HCT116 (cell line): Measurements from ENCODE around the gene NKPD1.
A peak's percentile ranks its signal among the peaks of the same experiment; 100 is the strongest.

Source experiments
- CEBPB ChIP-seq: IDR thresholded peaks from 2 replicates; pipeline ENCODE4 v1.6.1; 2012; ENCODE audit warnings: low read depth
- CTCF ChIP-seq, 3 experiments: fragments of 200-600 bp in 1 of 3; sonication (generic) in 1 of 3; IDR thresholded peaks in 2 of 3; conservative IDR thresholded peaks in 1 of 3; 2 replicates each; pipeline ENCODE4 v1.5.1; 2012 to 2017; ENCODE audit warnings: low read depth in 2 of 3, low read length in 2 of 3, antibody characterized with exemption in 1 of 3, borderline replicate concordance in 1 of 3, control low read depth in 1 of 3, mild to moderate bottlenecking in 1 of 3, mixed read lengths in 1 of 3, mixed run types in 1 of 3, moderate library complexity in 1 of 3; ENCODE audit not compliant: insufficient read depth in 1 of 3
- EZH2 ChIP-seq: fragments of 200-600 bp; sonication (generic); IDR thresholded peaks from 2 replicates; pipeline ENCODE4 v1.6.1; 2017; ENCODE audit warnings: antibody characterized with exemption, mixed run types
- EZH2phosphoT487 ChIP-seq: fragments of 200-600 bp; IDR thresholded peaks from 2 replicates; pipeline ENCODE4 v1.6.1; 2018; ENCODE audit warnings: antibody characterized with exemption, borderline replicate concordance
- POLR2A ChIP-seq: IDR thresholded peaks from 2 replicates; pipeline ENCODE4 v1.7.0; 2011; ENCODE audit warnings: borderline replicate concordance; ENCODE audit not compliant: insufficient read depth, insufficient read length; ENCODE audit errors: extremely low read depth
- POLR2AphosphoS5 ChIP-seq: IDR thresholded peaks from 2 replicates; pipeline ENCODE4 v1.6.1; 2011; ENCODE audit warnings: mild to moderate bottlenecking, low read depth, low read length, moderate library complexity
- SIN3A ChIP-seq: IDR thresholded peaks from 2 replicates; pipeline ENCODE4 v1.6.1; 2012; ENCODE audit warnings: low read depth
- YY1 ChIP-seq: IDR thresholded peaks from 2 replicates; pipeline ENCODE4 v1.6.1; 2011; ENCODE audit warnings: low read length, low read depth, moderate library complexity, mild to moderate bottlenecking; ENCODE audit not compliant: insufficient replicate concordance; ENCODE audit errors: extremely low read depth
- TF ChIP-seq, protein P1 (sequence below): IDR thresholded peaks from 2 replicates; pipeline ENCODE4 v1.6.1; 2012

DNA sequence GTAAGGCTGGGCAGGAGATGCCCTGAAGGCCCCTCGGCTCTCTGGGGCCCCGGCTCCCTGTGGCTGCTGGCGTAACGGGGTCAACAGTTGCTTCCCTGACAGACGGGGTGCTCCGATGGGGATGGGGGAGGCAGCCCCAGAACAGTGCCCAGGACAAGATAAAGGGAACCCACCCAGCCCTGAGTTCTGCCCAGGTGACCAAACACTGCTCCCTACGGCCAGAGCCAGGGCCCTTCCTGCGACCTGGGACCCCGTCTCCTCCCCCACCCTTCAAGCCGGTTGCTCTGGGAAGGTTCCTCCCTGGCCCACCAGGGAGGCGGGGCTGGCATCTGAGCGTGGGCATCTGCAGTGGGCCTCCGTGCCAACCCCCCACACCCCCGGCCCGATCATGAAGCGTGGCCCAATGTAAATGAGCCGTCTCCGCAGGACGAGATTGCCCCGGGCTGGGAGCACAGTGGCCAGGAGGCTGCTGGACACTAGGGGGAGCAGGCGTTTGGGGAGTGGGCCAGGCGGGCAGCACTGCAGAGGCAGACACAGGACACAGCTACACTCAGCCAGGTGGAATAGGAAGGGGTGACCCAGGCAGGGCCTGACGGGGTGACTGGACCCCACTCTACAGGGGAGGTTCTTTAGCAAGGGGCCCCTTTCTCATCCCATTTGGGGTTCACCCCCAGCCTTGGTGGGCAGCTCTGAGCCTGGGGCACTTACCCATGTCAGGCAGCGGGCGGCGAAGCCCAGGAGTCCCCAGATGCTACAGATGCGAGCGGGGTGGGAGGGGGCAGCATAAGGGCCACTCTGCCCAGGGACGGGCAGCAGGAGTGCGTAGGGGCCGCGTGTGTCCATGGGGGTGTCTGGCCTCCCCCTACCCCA, 1.2 kb upstream of the NKPD1 start:
- TF ChIP-seq CEBPB, result no peak
- no peak for TF ChIP-seq POLR2AphosphoS5
- peak in 2 of 3 experiments; percentile 37 to 48; a peak in 4 of 6 replicates for TF ChIP-seq CTCF (IDR thresholded peaks at IDR 0.05 in 2 of 3, conservative IDR thresholded peaks at IDR 0.05 in 1 of 3; ENCODE audit: borderline replicate concordance in 1 of 3, insufficient read depth in 1 of 3, low read depth in 2 of 3, low read length in 2 of 3)
- TF ChIP-seq EZH2phosphoT487, result no peak
- TF ChIP-seq EZH2, result no peak
- no peak for TF ChIP-seq POLR2A
- TF ChIP-seq, protein P1, sequence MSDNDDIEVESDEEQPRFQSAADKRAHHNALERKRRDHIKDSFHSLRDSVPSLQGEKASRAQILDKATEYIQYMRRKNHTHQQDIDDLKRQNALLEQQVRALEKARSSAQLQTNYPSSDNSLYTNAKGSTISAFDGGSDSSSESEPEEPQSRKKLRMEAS, result no peak
- TF ChIP-seq SIN3A, result no peak
- TF ChIP-seq YY1, result no peak
